NCI-H1417 treated with DMSO at 0.1 percent for 48 hours (cell line): ENCODE results near the gene PROCA1.
"Not testable (repeated sequence)": the region's sequence is repeated elsewhere in the genome, so short reads cannot be mapped to it uniquely, and the experiment has no call there.

ENCODE experiments used
- DNase-seq: peaks from one replicate; lab custom pipeline; 2025; lab: John Stamatoyannopoulos, UW

PROCA1 gene

GRCh38 chr17:28669918-28670317 is 41.8 kb downstream of the PROCA1 start:
- DNase-seq: no peak

- no peak for DNase-seq
Measured at GRCh38 chr17:28667870-28668269, 43.8 kb downstream of the PROCA1 start.

- DNase-seq: no peak
Measured at GRCh38 chr17:28665994-28666393, 45.7 kb downstream of the PROCA1 start.

GRCh38 chr17:28663723-28664122 is 48.0 kb downstream of the PROCA1 start:
- no peak for DNase-seq

- no peak for DNase-seq
Measured at GRCh38 chr17:28662527-28662829, 49.2 kb downstream of the PROCA1 start.

GRCh38 chr17:28661635-28662526 is 49.8 kb downstream of the PROCA1 start, which contains the start of the genes SDF2 and SUPT6H:
Gene SDF2 (minus strand): TSS chr17:28661906. CDS start chr17:28661876, 30 bp downstream.
Gene SUPT6H (plus strand): TSS chr17:28662205. CDS start chr17:28673402, 11,197 bp downstream.
- DNase-seq: peak; percentile 63

- DNase-seq: not testable (repeated sequence)
Measured at GRCh38 chr17:28659497-28659881, 52.2 kb downstream of the PROCA1 start.

GRCh38 chr17:28658766-28659496 is 52.8 kb downstream of the PROCA1 start:
- not testable (repeated sequence) for DNase-seq

- DNase-seq: not testable (repeated sequence)
Measured at GRCh38 chr17:28658342-28658741, 53.3 kb downstream of the PROCA1 start.

- no peak for DNase-seq
Measured at GRCh38 chr17:28657756-28658155, 53.9 kb downstream of the PROCA1 start.

GRCh38 chr17:28655160-28655559 is 56.5 kb downstream of the PROCA1 start:
- no peak for DNase-seq
